22Rv1 (cell line): ENCODE data around the gene OSBPL2.

Experiments used
- ZFX ChIP-seq: fragments of 450-650 bp; IDR thresholded peaks from 2 replicates; pipeline ENCODE4 v1.6.1; 2017; ENCODE audit warnings: antibody characterized with exemption, borderline replicate concordance
- TF ChIP-seq, protein P1 (sequence below): fragments of 450-650 bp; IDR thresholded peaks from 2 replicates; pipeline ENCODE4 v1.5.1; 2017; ENCODE audit warnings: mild to moderate bottlenecking

DNA sequence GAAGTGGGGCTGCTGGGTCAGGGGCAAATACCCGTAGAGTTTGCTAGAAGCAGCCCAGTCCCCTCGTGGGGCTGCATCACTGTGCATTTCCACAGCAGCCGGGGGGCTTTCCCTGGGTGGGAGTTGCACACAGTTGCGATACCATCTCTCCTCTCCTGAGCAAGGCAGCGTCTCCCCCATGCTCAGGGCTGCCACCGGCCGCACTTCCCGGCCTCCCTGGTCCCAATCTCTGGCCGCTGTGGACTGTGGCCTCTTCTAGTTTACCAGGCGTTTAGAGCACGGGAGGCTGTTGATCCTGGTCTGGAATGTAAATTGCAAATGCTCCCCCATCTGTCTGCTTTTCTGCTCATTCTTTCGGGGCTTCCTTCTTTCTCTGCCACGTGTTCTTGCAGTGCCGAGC is 31.1 kb downstream of the OSBPL2 start:
- TF ChIP-seq ZFX: no peak
- TF ChIP-seq, protein P1, sequence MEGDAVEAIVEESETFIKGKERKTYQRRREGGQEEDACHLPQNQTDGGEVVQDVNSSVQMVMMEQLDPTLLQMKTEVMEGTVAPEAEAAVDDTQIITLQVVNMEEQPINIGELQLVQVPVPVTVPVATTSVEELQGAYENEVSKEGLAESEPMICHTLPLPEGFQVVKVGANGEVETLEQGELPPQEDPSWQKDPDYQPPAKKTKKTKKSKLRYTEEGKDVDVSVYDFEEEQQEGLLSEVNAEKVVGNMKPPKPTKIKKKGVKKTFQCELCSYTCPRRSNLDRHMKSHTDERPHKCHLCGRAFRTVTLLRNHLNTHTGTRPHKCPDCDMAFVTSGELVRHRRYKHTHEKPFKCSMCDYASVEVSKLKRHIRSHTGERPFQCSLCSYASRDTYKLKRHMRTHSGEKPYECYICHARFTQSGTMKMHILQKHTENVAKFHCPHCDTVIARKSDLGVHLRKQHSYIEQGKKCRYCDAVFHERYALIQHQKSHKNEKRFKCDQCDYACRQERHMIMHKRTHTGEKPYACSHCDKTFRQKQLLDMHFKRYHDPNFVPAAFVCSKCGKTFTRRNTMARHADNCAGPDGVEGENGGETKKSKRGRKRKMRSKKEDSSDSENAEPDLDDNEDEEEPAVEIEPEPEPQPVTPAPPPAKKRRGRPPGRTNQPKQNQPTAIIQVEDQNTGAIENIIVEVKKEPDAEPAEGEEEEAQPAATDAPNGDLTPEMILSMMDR: no peak
